GM19455 (cell line): ENCODE results near the gene CDK5RAP2.
"Not testable (repeated sequence)": the region's sequence is repeated elsewhere in the genome, so short reads cannot be mapped to it uniquely, and the experiment has no call there.

Experiments used
- ATAC-seq: cut with Tn5 transposase; IDR thresholded peaks from one replicate; pipeline ENCODE4 v1.9.1; 2021; ENCODE audit not compliant: unreplicated experiment

CDK5RAP2 gene

GRCh38 chr9:120592210-120592609 is 12.2 kb upstream of the CDK5RAP2 start:
- no peak for ATAC-seq

GRCh38 chr9:120587328-120587727 is 7.4 kb upstream of the CDK5RAP2 start:
- ATAC-seq, result no peak

GRCh38 chr9:120583958-120584369 is 4.0 kb upstream of the CDK5RAP2 start:
- ATAC-seq, result no peak

GRCh38 chr9:120579139-120580050 is 572 bp downstream of the CDK5RAP2 start:
- peak; percentile 51 for ATAC-seq

GRCh38 chr9:120574473-120574872 is 5.5 kb downstream of the CDK5RAP2 start:
- no peak for ATAC-seq

GRCh38 chr9:120572472-120572871 is 7.5 kb downstream of the CDK5RAP2 start:
- ATAC-seq, result no peak

GRCh38 chr9:120571443-120572257 is 8.3 kb downstream of the CDK5RAP2 start:
- ATAC-seq, result no peak

GRCh38 chr9:120570296-120570695 is 9.7 kb downstream of the CDK5RAP2 start:
- ATAC-seq, result no peak

GRCh38 chr9:120569556-120569955 is 10.4 kb downstream of the CDK5RAP2 start:
- no peak for ATAC-seq

- no peak for ATAC-seq
Measured at GRCh38 chr9:120568816-120569215, 11.2 kb downstream of the CDK5RAP2 start.

GRCh38 chr9:120567874-120568273 is 12.1 kb downstream of the CDK5RAP2 start:
- no peak for ATAC-seq

GRCh38 chr9:120567081-120567480 is 12.9 kb downstream of the CDK5RAP2 start:
- ATAC-seq, result no peak

GRCh38 chr9:120564589-120564988 is 15.4 kb downstream of the CDK5RAP2 start:
- no peak for ATAC-seq

- ATAC-seq, result no peak
Measured at GRCh38 chr9:120562861-120563443, 17.0 kb downstream of the CDK5RAP2 start.

- ATAC-seq, result no peak
Measured at GRCh38 chr9:120561709-120562108, 18.3 kb downstream of the CDK5RAP2 start.

GRCh38 chr9:120559546-120559945 is 20.4 kb downstream of the CDK5RAP2 start:
- ATAC-seq, result no peak

- no peak for ATAC-seq
Measured at GRCh38 chr9:120558454-120558853, 21.5 kb downstream of the CDK5RAP2 start.

- no peak for ATAC-seq
Measured at GRCh38 chr9:120557205-120557604, 22.8 kb downstream of the CDK5RAP2 start.

- no peak for ATAC-seq
Measured at GRCh38 chr9:120556775-120557174, 23.2 kb downstream of the CDK5RAP2 start.

- ATAC-seq, result no peak
Measured at GRCh38 chr9:120555839-120556238, 24.1 kb downstream of the CDK5RAP2 start.

GRCh38 chr9:120552210-120552704 is 27.7 kb downstream of the CDK5RAP2 start:
- ATAC-seq, result not testable (repeated sequence)
